GM19099 (cell line): ENCODE measurements around the gene TEX54.

Source experiments
- POLR2A ChIP-seq: IDR thresholded peaks from 3 replicates; pipeline ENCODE4 v1.6.1; 2011; ENCODE audit warnings: low read depth; ENCODE audit not compliant: insufficient read length; ENCODE audit errors: extremely low read depth

Gene TEX54

GRCh38 chr11:62832336-62833234 lies at the start of gene TEX54:
Gene TEX54, minus strand, starts transcription at chr11:62832841.
- TF ChIP-seq POLR2A: no peak

DNA sequence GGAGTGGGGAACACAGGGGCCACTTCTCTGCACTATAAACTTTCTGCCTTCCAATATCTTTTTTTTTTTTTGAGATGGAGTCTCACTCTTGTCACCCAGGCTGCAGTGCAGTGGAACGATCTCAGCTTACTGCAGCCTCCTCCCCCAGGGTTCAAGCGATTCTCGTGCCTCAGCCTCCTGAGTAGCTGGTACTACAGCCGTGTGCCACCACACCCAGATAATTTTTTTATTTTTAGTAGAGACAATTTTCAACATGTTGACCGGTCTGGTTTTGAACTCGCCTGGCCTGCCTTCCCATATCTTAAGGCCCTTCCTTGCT lies 49.7 kb upstream of the TEX54 start:
- no peak for TF ChIP-seq POLR2A

- TF ChIP-seq POLR2A: no peak
Observed at GRCh38 chr11:62881579-62882430, 49.2 kb upstream of the TEX54 start.

- peak; percentile 99 for TF ChIP-seq POLR2A
Observed at GRCh38 chr11:62880803-62881578, 48.4 kb upstream of the TEX54 start, which contains the start of gene SLC3A2. Gene SLC3A2, plus strand, starts transcription at chr11:62880896. Its CDS starts 128 bp downstream, at chr11:62881024.

GRCh38 chr11:62880231-62880802 lies 47.7 kb upstream of the TEX54 start:
- no peak for TF ChIP-seq POLR2A

DNA sequence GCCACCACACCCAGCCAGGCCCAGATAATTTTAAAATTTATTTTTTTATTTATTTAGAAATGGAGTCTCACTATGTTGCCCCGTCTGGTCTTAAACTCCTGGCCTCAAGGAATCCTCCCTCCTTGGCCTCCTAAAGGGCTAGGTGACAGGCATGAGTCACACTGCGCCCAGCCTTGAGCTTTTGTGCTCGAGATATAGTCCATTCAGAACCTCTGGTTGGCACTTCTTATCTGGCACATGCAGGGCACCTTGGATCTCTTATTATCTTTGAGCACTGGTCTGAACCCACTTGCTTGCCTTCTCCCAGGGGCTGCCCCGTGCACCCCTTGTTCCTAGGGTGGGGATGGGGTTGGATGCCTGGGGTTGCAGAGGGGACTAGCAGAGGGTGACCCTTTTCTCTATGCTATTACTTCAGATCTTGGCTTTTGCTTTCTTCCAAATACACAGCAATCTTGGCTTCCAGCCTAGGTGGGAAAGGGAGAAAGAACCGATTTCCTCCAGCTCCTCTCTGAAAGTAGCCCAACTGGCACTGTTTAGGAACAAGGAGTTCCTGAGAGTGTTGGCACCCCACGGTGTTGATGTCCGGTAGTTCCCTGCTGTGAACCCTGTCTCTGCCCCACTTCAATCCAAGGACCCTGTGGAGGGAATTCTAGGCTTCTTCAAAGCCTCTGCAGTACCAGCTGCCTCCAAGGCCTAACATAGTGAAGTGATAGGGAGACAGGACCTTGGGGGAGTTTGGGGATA lies 46.8 kb upstream of the TEX54 start:
- no peak for TF ChIP-seq POLR2A

DNA sequence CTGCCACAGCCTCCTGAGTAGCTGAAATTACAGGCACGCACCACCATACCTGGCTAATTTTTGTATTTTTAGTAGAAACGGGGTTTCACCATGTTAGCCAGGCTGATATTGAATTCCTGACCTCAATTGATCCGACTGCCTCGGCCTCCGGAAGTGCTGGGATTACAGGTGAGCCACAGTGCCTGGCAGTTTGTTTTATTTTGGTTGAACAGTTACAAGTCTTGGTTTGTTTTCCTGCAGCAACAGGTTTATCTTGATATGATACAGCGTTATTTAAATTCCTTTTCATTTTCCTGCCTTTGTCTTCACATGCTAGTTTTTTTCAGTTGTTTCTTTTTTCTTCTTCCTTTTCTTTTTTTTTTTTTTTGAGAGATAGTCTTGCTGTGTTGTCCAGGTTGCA lies 44.1 kb upstream of the TEX54 start:
- no peak for TF ChIP-seq POLR2A

DNA sequence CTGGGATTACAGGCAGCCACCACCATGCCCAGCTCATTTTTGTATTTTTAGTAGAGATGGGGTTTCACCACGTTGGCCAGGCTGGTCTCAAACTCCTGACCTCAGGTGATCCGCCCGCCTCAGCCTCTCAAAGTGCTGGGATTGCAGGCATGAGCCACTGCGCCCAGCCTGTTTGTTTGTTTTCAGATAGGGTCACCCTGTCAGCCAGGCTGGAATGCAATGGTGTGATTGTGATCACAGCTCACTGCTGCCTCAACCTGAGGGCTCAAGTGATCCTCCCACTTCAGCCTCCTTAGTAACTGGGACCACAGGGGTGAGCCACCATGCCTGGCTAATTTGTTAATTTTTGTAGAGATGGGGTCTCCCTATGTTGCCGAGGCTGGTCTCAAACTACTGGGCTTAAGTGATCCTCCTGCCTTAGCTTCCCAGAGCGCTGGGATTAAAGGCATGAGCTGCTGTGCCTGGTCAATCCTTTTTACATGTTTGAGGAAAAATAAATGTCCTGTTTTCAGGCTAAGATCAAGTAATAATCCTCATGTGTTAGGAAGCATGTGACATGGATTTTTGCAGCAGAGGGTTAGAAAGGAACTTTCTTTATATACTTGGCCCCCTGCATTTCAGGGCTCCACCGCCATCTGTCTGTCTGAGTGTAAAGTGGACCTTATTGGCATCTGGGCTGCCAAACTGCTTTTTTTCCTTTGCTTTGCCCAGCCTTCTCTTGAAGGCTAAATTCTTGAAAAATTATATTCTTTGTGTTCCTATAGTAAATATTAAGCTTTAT lies 43.2 kb upstream of the TEX54 start:
- no peak for TF ChIP-seq POLR2A

DNA sequence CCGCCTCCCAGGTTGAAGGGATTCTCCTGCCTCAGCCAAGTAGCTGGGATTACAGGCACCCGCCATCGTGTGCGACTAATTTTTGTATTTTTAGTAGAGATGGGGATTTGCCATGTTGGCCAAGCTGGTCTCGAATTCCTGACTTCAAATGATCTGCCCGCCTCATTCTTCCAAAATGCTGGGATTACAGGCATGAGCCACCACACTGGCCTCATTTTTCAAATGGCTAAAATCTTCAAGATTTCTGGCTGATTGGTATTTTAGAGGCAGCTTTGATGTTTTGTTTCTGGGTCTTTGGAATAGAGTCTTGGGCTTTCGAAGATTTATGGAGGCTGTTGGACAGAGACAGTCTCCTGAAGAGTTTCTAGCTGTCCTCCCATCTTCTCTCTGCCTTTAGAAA lies 42.2 kb upstream of the TEX54 start:
- TF ChIP-seq POLR2A: no peak

- no peak for TF ChIP-seq POLR2A
Observed at GRCh38 chr11:62865635-62866034, 33.0 kb upstream of the TEX54 start.

- no peak for TF ChIP-seq POLR2A
Observed at GRCh38 chr11:62863687-62864335, 31.2 kb upstream of the TEX54 start.

DNA sequence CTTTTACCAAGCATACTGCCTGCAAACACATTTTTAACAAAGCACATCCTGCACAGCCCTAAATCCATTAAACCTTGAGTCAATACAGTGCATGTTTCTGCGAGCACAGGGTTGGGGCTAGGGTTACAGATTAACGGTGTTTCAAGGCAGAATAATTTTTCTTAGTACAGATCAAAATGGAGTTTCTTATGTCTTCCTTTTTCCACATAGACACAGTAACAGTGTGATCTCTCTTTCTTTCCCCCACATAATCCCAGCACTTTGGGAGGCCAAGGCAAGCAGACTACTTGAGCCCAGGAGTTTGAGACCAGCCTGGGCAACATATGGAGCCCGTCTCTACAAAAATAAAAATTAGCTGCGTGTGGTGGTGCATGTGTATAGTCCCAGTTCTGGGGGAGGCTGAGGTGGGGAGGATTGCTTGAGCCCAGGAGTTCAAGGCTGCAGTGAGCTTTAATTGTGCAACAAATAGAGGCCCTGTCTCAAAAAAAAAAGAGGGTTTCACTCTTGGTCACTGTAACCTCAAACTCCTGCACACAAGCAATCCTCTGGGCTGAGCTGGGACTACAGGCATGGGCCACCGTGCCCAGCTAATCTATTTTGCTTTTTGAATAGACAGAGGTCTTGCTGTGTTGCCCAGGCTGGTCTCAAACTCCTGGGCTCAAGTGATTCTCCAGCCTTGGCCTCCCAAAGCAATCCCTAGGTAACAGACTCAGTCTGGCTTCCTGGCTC lies 28.4 kb upstream of the TEX54 start:
- no peak for TF ChIP-seq POLR2A

DNA sequence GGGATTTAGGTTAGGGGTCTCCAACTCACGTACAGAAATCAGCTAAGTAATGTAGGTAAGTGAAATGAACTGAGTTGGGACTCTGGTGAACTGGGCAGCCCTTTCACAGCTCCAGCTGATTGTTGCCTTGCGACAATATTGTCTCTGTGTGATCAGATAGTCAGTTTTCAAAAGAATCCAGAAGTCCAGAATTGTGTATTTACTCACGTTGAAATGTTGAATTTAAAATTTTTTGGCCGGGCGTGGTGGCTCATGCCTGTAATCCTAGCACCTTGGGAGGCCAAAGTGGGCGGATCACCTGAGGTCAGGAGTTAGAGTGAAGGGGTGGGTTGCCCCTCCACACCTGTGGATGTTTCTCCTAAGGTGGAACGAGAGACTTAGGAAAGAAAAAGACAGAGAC lies 25.6 kb upstream of the TEX54 start:
- TF ChIP-seq POLR2A: no peak

DNA sequence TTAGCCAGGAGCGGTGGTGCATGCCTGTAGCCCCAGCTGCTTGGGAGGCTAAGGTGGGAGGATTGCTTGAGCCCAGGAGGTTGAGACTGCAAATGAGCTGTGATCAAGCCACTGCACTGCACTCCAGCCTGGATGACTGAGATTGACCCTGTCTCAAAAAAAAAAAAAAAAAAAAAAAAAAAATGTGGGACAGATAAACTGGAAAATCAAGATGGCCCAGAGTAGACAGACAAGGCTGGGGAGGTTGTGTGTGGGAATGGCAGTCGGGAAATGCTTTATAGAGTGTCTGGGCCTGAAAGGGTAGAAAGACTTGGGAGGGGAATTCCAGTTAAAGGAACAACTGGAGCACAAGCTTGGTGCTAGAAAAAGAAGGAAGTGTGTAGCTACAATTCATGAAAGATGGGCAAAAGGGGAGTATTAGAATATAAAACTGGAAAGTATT lies 24.9 kb upstream of the TEX54 start:
- no peak for TF ChIP-seq POLR2A
